ENCODE measurements around the gene NACAD.

DNA sequence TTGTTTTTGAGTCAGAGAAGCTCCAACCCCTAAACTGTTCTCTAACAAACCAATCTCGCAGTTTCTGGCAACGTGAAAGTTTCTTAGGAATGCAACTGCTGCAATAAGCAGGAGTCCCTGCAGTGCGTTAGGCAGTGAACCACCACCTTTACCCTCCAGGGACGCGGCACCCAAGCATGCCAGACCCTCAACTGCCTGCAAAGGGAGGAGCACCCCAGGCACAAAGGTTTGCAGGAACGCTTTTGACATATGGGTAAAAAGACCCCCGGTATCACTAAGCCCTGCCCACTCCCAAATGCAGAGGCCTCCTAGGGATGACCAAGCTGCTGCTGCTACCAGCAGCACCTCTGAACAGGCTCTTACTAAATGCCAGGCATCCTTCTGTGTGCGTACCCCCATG, 18.1 kb upstream of the NACAD start:
- no peak for TF ChIP-seq CTCF (IDR thresholded peaks at IDR 0.05)
- TF ChIP-seq POLR2A (IDR thresholded peaks at IDR 0.05): no peak
